OCI-LY1 (cell line): ENCODE results near the gene NDUFAF4.

Experiments
- H2AFZ ChIP-seq: fragments of 200-600 bp; sonication (generic), shearing (Covaris generic); 2 replicates; pipeline ENCODE4 v1.6.0; 2014; ENCODE audit warnings: antibody characterized with exemption, mild to moderate bottlenecking, low read length
- H3F3A ChIP-seq: fragments of 200-600 bp; sonication (generic), shearing (Covaris generic); 2 replicates; pipeline ENCODE4 v1.6.0; 2014; ENCODE audit warnings: mild to moderate bottlenecking, antibody characterized with exemption, low read length, moderate library complexity; ENCODE audit not compliant: insufficient read depth
- H3K27ac ChIP-seq: fragments of 200-600 bp; sonication (generic); 2 replicates; pipeline ENCODE4 v1.5.1; 2014; ENCODE audit warnings: low read length, mixed run types, mild to moderate bottlenecking, low read depth; ENCODE audit not compliant: poor library complexity, severe bottlenecking
- H3K27me3 ChIP-seq: fragments of 200-600 bp; sonication (generic); 2 replicates; pipeline ENCODE4 v1.6.0; 2014; ENCODE audit warnings: antibody characterized with exemption, mild to moderate bottlenecking, low read length, moderate library complexity; ENCODE audit not compliant: insufficient read depth
- H3K36me3 ChIP-seq: fragments of 200-600 bp; sonication (generic); 2 replicates; pipeline ENCODE4 v1.6.1; 2014; ENCODE audit warnings: mild to moderate bottlenecking, antibody characterized with exemption, low read length, moderate library complexity, mixed read lengths; ENCODE audit not compliant: insufficient read depth
- H3K4me1 ChIP-seq: fragments of 200-600 bp; sonication (generic); 2 replicates; pipeline ENCODE4 v1.5.1; 2014; ENCODE audit warnings: mild to moderate bottlenecking, low read length, moderate library complexity; ENCODE audit not compliant: insufficient read depth, severe bottlenecking
- H3K4me2 ChIP-seq: fragments of 200-600 bp; sonication (generic), shearing (Covaris generic); 2 replicates; pipeline ENCODE4 v1.6.1; 2014; ENCODE audit warnings: low read length
- H3K4me3 ChIP-seq: fragments of 200-600 bp; sonication (generic); 2 replicates; pipeline ENCODE4 v1.5.1; 2014; ENCODE audit warnings: low read length, low read depth, mild to moderate bottlenecking, mixed read lengths; ENCODE audit not compliant: poor library complexity, severe bottlenecking
- H3K79me2 ChIP-seq: fragments of 200-600 bp; shearing (Covaris generic); 2 replicates; pipeline ENCODE4 v1.6.1; 2016; ENCODE audit warnings: mixed run types, low read length, mixed read lengths; ENCODE audit not compliant: insufficient read depth
- H3K9ac ChIP-seq: fragments of 200-600 bp; sonication (generic), shearing (Covaris generic); 2 replicates; pipeline ENCODE4 v1.6.1; 2014; ENCODE audit warnings: mild to moderate bottlenecking, low read length, mixed read lengths
- H3K9me2 ChIP-seq: fragments of 200-600 bp; sonication (generic), shearing (Covaris generic); 2 replicates; pipeline ENCODE4 v1.6.1; 2014; ENCODE audit warnings: low read depth, mild to moderate bottlenecking, low read length, mixed read lengths
- H3K9me3 ChIP-seq: fragments of 200-600 bp; shearing (Covaris generic); 2 replicates; pipeline ENCODE4 v1.6.1; 2014; ENCODE audit warnings: low read length, mixed read lengths
- H4K20me1 ChIP-seq: fragments of 200-600 bp; sonication (generic), shearing (Covaris generic); 2 replicates; pipeline ENCODE4 v1.6.0; 2016; ENCODE audit warnings: mild to moderate bottlenecking, low read length; ENCODE audit not compliant: insufficient read depth
- EZH2 ChIP-seq: fragments of 200-600 bp; sonication (generic), shearing (Covaris generic); IDR thresholded peaks from 2 replicates; pipeline ENCODE4 v1.8.0; 2017; ENCODE audit warnings: borderline replicate concordance, mixed run types, mild to moderate bottlenecking, antibody characterized with exemption, low read length, moderate library complexity, mixed read lengths
- TF ChIP-seq, protein P1 (sequence below): fragments of 200-600 bp; sonication (generic), shearing (Covaris generic); IDR thresholded peaks from 2 replicates; pipeline ENCODE4 v1.5.1; 2017; ENCODE audit warnings: mild to moderate bottlenecking, antibody characterized with exemption, low read length, moderate library complexity, mixed read lengths

NDUFAF4 gene

DNA sequence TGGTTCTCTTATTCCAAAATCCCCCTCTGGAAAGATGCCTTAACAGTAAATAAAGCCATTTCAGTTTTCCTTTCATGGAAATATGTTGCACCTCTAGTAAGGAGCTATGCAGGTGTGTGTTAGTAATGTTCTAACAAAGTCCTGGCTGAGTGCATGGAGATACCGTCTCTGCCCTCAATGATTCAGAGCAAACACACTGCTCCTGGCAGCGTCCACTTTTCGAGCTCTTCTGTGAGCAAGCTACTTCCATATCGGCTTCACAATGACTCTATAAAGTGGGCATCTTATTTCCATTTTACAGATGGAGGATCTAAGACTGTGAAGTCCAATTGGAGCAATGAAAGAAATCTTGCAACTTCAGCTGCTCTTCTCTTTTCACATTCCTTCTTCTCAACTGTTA is 30.0 kb upstream of the NDUFAF4 start:
- no peak overlapping the region for H2AFZ ChIP-seq
- 0 out of 2 replicates have a peak, but pooled peaks cover 7% of the 10 kb centered on the region for H3F3A ChIP-seq

DNA sequence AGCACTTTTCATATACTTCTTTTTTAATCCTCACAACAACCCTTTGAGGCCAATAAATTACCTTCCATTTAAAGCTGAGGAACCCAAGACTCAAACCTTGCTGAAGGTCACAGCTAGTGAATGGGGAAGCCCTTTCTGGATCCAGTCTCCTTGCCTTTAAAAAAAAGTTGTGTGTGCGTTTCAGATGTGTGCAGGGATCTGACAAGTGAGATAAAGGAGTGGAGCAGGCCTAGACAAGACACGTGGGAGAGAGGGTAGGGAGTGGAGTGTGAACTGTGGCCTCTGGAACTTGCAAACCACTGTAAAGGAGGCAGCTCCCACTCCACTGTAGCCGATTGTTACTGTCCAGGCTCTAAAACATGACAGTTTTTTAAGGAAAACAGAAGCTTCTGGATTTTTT is 28.7 kb upstream of the NDUFAF4 start:
- Histone ChIP-seq H3K27me3 (no peaks in the 10 kb centered on the region), H3K27ac (no peak overlapping the region), H3F3A (0 out of 2 replicates have a peak, but pooled peaks cover 7% of the 10 kb centered on the region), H2AFZ (no peak overlapping the region), H3K36me3 (no peaks in the 10 kb centered on the region), H4K20me1 (no peaks in the 10 kb centered on the region), H3K4me1 (peaks cover 31% of the 10 kb centered on the region), H3K79me2 (no peaks in the 10 kb centered on the region), H3K4me3 (peak overlapping the region; percentile 69), H3K9ac (no peak overlapping the region; the same call in 1 of the 2 replicates), H3K9me3 (no peaks in the 10 kb centered on the region), H3K4me2 (no peak overlapping the region; the same call in 1 of the 2 replicates), H3K9me2 (no peaks in the 10 kb centered on the region)
- TF ChIP-seq, protein P1, sequence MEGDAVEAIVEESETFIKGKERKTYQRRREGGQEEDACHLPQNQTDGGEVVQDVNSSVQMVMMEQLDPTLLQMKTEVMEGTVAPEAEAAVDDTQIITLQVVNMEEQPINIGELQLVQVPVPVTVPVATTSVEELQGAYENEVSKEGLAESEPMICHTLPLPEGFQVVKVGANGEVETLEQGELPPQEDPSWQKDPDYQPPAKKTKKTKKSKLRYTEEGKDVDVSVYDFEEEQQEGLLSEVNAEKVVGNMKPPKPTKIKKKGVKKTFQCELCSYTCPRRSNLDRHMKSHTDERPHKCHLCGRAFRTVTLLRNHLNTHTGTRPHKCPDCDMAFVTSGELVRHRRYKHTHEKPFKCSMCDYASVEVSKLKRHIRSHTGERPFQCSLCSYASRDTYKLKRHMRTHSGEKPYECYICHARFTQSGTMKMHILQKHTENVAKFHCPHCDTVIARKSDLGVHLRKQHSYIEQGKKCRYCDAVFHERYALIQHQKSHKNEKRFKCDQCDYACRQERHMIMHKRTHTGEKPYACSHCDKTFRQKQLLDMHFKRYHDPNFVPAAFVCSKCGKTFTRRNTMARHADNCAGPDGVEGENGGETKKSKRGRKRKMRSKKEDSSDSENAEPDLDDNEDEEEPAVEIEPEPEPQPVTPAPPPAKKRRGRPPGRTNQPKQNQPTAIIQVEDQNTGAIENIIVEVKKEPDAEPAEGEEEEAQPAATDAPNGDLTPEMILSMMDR = no peak
- TF ChIP-seq EZH2 = no peak

More for the DNA sequence above, 30.0 kb upstream of the NDUFAF4 start:
- Histone ChIP-seq H4K20me1 (no peaks in the 10 kb centered on the region), H3K27me3 (no peaks in the 10 kb centered on the region), H3K36me3 (no peaks in the 10 kb centered on the region), H3K4me1 (peaks cover 23% of the 10 kb centered on the region), H3K4me3 (no peak overlapping the region), H3K27ac (no peak overlapping the region), H3K9me3 (no peaks in the 10 kb centered on the region), H3K79me2 (no peaks in the 10 kb centered on the region), H3K9me2 (no peaks in the 10 kb centered on the region), H3K4me2 (no peak overlapping the region), H3K9ac (no peak overlapping the region)
- TF ChIP-seq, protein P1 = no peak
- TF ChIP-seq EZH2 = no peak

DNA sequence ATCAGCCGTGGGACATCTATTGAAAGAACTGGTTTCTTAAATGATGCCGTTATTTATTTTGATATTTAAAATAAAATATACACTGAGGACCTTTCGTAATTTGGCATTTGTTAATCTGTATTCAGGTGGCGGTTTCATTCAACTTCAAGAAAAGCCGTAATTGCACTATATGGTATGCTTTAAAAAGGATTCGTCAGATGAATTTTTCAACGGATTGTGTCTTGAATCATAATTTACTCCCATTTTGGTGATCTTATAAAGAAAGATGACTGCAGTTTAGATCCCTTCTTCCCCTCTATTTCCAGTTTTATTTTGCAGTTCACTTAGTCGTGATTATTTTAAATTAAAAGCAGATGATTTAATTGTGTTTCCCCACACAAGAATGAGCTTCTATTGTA is 27.6 kb upstream of the NDUFAF4 start:
- Histone ChIP-seq H3K9me3 (no peaks in the 10 kb centered on the region), H3K4me3 (peak overlapping the region; percentile 69), H3K36me3 (no peaks in the 10 kb centered on the region), H3K27me3 (no peaks in the 10 kb centered on the region), H3K27ac (peak overlapping the region; percentile 46), H4K20me1 (no peaks in the 10 kb centered on the region), H3K9me2 (no peaks in the 10 kb centered on the region), H3K9ac (peak overlapping the region; percentile 65), H3F3A (0 out of 2 replicates have a peak, but pooled peaks cover 7% of the 10 kb centered on the region), H3K4me1 (peaks cover 32% of the 10 kb centered on the region), H2AFZ (no peak overlapping the region), H3K4me2 (peak overlapping the region; percentile 73), H3K79me2 (no peaks in the 10 kb centered on the region)
- TF ChIP-seq, protein P1 = no peak
- TF ChIP-seq EZH2 = no peak
